ENCODE data around the gene MED29. TPM values are rescaled to one million over a fixed set of nuclear protein-coding genes. Genes with fewer than 3 reads are reported as not detected.
A peak's percentile ranks its signal among the peaks of the same experiment; 100 is the strongest.

MED29 gene
- total RNA-seq, 1 donor from 2014 or later: 60.8 TPM

DNA sequence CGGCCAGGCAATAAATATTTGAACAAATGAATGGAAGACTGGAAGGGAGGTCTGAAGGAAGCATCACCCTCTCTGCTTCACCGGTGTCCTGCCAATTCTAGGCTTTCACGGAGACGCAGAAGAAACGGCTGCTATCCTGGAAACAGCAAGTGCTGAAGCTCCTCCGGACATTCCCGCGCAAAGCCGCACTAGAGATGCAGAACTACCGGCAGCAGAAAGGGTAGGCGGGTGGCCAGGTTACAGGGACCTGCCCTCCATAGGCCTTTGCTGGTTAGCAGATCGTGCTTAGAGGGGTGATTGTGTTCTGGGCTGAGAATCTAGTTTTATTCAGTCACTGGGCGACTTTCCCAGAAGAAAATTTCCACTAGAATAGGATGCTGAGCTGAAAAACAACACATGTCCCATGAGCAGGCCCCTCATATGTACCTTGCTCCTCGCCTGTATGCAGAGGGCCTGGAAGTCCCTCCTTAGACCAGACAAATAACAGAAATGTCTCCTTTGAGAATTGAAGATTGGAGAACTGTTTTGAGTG lies 11.2 kb upstream of the MED29 start:
- DNase-seq (ENCODE audit: low spot score in 2 of 2): no peak
- H3K9me3 ChIP-seq: no peaks in the 10 kb centered on the region
- no peaks in the 10 kb centered on the region for H3K27me3 ChIP-seq
- H3K36me3 ChIP-seq: peaks cover 85 to 100% of the 10 kb centered on the region in 2 donors
- H3K4me1 ChIP-seq: no peaks in the 10 kb centered on the region
- H3K4me3 ChIP-seq: no peak overlapping the region
- intact Hi-C loops (cut with DNase I): no loop called here
- H3K27ac ChIP-seq: peak overlapping the region in 1 of 2 donors; percentile 44
- TF ChIP-seq, protein P1, sequence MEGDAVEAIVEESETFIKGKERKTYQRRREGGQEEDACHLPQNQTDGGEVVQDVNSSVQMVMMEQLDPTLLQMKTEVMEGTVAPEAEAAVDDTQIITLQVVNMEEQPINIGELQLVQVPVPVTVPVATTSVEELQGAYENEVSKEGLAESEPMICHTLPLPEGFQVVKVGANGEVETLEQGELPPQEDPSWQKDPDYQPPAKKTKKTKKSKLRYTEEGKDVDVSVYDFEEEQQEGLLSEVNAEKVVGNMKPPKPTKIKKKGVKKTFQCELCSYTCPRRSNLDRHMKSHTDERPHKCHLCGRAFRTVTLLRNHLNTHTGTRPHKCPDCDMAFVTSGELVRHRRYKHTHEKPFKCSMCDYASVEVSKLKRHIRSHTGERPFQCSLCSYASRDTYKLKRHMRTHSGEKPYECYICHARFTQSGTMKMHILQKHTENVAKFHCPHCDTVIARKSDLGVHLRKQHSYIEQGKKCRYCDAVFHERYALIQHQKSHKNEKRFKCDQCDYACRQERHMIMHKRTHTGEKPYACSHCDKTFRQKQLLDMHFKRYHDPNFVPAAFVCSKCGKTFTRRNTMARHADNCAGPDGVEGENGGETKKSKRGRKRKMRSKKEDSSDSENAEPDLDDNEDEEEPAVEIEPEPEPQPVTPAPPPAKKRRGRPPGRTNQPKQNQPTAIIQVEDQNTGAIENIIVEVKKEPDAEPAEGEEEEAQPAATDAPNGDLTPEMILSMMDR (IDR thresholded peaks at IDR 0.05): no peak

DNA sequence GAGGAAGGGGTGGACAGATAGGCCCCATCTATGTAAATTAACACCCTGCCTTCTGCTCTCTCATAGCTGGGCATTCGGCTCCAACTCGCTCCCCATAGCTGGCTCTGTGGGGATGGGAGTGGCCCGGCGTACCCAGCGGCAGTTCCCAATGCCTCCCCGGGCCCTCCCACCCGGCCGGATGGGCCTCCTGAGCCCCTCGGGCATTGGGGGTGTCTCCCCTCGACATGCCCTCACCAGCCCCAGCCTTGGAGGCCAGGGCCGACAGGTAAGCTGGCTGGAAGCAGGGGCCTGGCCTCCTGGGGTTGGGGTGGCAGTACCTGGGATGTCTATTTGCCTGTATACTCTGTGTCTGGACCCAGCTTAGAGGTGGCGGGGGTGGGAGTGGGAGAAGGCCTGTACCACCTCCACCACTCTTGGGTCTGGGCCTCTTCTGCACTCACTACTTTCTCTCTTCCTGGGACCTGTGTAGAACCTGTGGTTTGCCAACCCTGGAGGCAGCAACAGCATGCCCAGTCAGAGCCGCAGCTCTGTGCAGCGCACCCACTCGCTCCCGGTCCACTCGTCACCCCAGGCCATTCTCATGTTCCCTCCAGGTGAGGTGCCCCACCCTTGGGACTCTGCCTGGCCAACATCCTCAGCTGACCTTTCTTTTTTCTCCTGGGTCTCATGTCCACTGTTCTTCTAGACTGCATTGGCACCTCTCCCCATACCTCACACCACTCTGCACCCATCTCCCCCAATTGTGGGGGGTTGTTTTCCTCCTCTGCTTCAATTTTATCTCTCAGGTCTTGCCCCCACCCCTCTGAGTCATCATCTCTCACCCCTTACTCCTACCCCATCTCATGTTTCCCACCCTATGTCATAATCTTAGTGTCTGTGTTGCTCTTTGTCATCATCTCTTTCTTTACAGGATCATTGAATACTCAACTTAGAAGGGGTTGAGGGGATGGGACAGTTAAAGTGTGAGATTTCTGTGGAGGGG lies 10.4 kb upstream of the MED29 start:
- peak overlapping the region in 1 of 2 donors; percentile 44 for H3K27ac ChIP-seq

DNA sequence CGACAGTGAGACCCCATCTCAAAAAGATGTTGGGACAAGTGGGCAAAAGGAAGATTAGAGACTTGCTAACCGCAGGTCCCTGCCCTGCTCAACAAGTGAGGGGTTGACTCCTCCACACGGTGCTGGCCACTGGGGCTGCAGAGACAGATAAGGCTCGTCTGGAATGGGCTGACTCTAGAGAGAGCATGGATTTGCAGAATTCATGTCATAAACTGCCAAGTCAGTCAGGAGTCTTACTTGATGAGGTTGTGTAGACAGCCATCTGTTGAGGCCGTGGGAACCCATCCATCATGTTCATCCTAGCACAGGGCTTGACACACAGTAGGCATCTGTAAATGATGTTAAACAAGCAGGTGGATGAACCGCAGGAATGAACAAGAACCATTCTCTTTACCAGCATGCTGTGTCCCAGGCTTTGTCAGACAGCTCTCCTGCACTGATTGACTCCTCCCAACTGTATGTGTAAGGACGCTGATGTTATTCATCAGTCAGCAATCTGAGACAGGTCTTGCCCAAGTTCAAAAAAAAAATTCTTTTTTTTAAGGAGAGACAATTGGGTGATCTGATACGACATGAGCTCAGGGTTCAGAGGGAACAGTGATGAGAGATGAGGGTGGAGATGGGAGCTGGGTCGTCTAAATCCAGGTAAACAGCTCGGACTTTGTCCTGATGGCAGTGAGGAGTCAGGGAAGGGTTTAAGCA lies 9.1 kb upstream of the MED29 start:
- Histone ChIP-seq H3K4me1 (no peaks in the 10 kb centered on the region), H3K4me3 (no peak overlapping the region), H3K27me3 (no peaks in the 10 kb centered on the region), H3K9me3 (no peaks in the 10 kb centered on the region), H3K27ac (no peak overlapping the region), H3K36me3 (peaks cover 86 to 99% of the 10 kb centered on the region in 2 donors)
- no peak for DNase-seq (ENCODE audit: low spot score in 2 of 2)
- intact Hi-C loops (cut with DNase I): no loop called here
- TF ChIP-seq, protein P1 (IDR thresholded peaks at IDR 0.05): no peak

More for the DNA sequence above, 10.4 kb upstream of the MED29 start:
- H3K4me3 ChIP-seq: no peak overlapping the region
- H3K36me3 ChIP-seq: peaks cover 86 to 99% of the 10 kb centered on the region in 2 donors
- intact Hi-C loops (cut with DNase I): no loop called here
- no peaks in the 10 kb centered on the region for H3K27me3 ChIP-seq
- no peak for DNase-seq (ENCODE audit: low spot score in 2 of 2)
- H3K9me3 ChIP-seq: no peaks in the 10 kb centered on the region
- no peaks in the 10 kb centered on the region for H3K4me1 ChIP-seq
- TF ChIP-seq, protein P1 (IDR thresholded peaks at IDR 0.05): no peak

DNA sequence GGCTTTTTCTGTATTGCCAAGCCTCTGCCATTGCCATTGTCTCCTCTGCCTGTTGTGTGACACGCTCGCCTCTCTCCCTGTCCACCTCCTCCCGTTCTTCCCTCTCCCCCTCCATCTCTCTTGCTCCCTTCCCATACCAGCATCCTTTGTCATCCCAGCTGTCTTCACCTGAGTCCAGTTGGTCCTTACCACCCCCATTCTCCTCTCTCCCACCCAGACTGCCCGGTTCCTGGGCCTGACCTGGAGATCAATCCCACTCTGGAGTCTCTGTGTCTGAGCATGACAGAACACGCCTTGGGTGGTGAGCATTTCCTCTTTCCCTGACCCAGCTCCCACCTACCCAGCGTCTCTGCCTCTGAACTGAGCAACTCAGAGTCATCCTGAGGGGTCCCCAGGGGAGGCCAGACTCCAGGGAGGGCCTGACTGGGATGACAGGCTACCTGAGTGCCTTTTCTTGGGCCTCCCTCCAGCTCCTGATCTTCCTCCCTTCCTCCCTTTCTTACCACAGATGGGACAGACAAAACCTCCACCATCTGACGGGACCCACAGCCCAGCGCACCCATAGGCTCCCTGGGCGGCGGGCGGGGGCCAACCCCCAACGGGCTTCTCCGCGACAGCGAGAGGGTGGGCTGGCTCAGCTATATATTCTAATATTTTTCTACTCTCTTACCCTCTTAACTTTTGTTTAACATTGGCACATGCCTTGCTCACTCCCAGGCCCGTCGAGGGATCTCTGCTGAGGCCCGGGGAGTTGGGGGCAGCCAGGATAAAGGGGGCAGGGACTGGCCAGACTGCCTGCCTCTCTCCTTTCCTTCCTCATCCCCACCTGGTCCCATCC lies 8.0 kb upstream of the MED29 start:
- intact Hi-C loops (cut with DNase I): no loop called here
- Histone ChIP-seq H3K27me3 (no peaks in the 10 kb centered on the region), H3K4me3 (no peak overlapping the region), H3K4me1 (peaks cover 0 to 3% of the 10 kb centered on the region in 2 donors), H3K36me3 (peaks cover 86 to 99% of the 10 kb centered on the region in 2 donors), H3K27ac (no peak overlapping the region), H3K9me3 (no peaks in the 10 kb centered on the region)
- DNase-seq (ENCODE audit: low spot score in 2 of 2): no peak
- TF ChIP-seq, protein P1 (IDR thresholded peaks at IDR 0.05): no peak
